22Rv1 (cell line): Measurements from ENCODE around the gene IER3.
"Not testable (repeated sequence)": the region's sequence is repeated elsewhere in the genome, so short reads cannot be mapped to it uniquely, and the experiment has no call there.

Source experiments
- CTCF ChIP-seq: fragments of 450-650 bp; IDR thresholded peaks from 2 replicates; pipeline ENCODE4 v1.5.1; 2017; ENCODE audit warnings: mild to moderate bottlenecking
- ZFX ChIP-seq: fragments of 450-650 bp; IDR thresholded peaks from 2 replicates; pipeline ENCODE4 v1.6.1; 2017; ENCODE audit warnings: antibody characterized with exemption, borderline replicate concordance

- not testable (repeated sequence) for TF ChIP-seq CTCF, ZFX
These were observed 12.2 kb upstream of the IER3 start for GRCh38 chr6:30756405-30757003.
